ENCODE results near the gene MVD.

Gene MVD

DNA sequence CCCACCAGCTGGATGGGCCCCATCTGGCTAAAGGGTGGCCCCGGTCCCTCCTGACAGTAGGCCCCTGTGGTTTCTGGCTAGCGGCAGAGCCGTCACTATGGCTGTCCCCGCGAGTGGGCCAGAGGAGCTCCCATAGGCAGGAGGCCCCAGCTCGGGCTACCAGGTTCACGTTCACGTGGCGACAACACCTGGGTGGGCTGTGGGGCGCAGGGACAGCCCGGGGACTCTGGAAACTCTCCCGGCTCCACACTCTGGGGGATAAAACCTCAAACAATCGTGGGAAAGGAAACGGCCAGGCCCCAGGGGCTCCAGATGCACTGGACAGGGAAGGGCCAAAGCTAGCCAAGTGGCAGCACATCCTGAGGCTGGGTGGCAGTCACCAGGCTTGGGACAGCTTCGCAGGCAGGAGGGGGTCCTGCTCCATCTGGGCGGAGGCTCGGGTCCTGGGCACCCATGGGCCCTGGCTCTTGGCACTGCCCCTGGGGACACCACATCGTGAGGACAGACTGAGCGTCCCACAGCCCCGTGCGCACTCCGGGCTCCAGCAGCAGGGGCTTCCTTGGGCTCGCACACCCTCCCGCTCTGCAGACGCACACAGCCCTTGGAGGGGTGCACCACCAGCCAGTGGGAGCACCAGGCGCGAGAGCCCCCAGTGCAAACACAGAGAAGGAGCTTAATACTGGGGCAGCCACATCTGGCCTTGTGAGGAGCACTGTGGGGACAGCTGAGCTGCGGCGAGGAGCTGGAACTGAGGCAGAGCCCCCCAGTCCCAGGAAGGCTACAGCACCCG is 38.9 kb upstream of the MVD start:
- peak overlapping the region; percentile 48 for H3K4me3 ChIP-seq
- H3K27ac ChIP-seq: peak overlapping the region in 1 of 2 donors; percentile 81
- DNase-seq (ENCODE audit: low spot score): no peak
- TF ChIP-seq, protein P1, sequence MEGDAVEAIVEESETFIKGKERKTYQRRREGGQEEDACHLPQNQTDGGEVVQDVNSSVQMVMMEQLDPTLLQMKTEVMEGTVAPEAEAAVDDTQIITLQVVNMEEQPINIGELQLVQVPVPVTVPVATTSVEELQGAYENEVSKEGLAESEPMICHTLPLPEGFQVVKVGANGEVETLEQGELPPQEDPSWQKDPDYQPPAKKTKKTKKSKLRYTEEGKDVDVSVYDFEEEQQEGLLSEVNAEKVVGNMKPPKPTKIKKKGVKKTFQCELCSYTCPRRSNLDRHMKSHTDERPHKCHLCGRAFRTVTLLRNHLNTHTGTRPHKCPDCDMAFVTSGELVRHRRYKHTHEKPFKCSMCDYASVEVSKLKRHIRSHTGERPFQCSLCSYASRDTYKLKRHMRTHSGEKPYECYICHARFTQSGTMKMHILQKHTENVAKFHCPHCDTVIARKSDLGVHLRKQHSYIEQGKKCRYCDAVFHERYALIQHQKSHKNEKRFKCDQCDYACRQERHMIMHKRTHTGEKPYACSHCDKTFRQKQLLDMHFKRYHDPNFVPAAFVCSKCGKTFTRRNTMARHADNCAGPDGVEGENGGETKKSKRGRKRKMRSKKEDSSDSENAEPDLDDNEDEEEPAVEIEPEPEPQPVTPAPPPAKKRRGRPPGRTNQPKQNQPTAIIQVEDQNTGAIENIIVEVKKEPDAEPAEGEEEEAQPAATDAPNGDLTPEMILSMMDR (IDR thresholded peaks at IDR 0.05): no peak

DNA sequence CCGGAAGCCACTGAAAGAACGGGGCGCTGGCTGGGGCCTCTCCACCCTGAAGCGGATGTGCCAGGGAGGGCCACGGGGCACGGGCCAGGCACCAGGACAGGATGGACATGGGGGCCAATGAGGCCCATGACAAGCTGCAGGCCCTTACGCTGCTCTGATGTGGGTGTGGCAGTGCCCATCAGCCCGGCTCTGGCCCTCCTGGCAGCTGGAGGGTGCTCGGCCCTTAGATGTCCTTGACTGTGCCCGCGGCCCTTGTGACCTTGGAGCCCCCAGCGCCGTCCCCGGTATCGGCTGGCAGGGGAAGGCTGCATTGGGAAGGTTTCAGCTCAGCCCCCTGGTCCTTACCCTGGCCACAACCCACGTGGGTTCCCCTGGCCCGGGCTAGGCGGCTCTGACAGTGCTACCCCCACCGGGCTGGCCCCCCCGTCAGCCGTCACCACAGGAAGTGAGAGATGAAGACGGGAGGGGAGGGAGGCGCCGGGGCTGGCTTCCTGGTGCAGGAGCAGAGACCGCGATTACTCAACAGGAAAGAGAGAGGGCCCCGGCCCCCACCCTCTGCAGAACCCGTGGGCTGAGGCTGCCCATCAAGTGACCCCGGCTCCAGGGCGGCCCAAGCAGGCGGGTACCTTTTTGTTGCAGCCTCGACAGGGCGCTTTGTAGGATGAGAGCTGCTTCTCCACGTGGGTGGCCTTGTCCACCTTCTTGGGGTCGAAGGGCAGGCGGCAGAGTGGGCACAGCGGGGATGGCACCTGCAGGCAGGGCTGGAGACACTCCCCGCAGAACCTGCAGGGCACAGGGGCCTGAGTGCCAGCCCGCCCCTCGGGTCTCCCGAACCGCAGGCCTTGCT is 38.0 kb upstream of the MVD start:
- peak overlapping the region in 1 of 2 donors; percentile 81 for H3K27ac ChIP-seq
- TF ChIP-seq, protein P1 (IDR thresholded peaks at IDR 0.05): no peak
- DNase-seq (ENCODE audit: low spot score): peak; percentile 86
- H3K4me3 ChIP-seq: peak overlapping the region; percentile 48

DNA sequence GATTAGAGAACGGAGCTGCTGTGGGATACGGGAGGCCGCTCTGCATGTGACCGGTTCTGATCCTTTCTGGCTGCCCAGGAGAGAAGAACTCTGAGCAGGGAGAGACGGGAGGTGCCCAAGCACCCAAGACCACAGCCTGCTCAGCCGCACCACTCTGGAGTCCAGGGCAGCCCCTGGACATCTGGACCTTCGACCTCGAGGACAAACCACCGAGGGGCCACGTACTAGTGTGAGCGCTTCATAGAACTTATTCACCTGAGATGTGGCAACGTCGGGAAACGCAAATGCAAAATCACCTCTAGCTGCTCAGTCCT is 37.4 kb upstream of the MVD start:
- peak overlapping the region in 1 of 2 donors; percentile 81 for H3K27ac ChIP-seq
- TF ChIP-seq, protein P1 (IDR thresholded peaks at IDR 0.05): no peak
- DNase-seq (ENCODE audit: low spot score): no peak
- H3K4me3 ChIP-seq: no peak overlapping the region

DNA sequence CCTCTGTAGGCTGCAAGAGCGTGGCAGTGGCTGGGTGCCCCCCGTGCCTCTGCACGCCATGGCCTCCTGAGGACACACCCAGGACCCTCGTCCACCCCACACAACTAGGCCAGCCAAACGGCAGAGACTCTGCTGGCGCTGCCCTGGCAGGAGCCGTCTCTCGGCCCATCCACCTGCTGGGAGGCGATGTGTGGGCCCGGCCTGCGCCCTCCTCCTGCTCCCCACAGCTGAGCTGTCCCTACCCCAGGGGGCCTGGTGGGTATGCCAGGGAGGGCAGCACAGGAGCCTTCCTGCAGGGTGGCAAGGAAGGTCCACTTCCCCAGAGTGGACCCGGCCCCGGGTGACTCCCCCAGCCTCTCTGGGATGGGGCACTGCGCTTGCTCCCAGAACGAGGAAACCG is 36.3 kb upstream of the MVD start:
- no peak for DNase-seq (ENCODE audit: low spot score)
- TF ChIP-seq, protein P1 (IDR thresholded peaks at IDR 0.05): no peak
- Histone ChIP-seq H3K4me3 (no peak overlapping the region), H3K27ac (no peak overlapping the region)

DNA sequence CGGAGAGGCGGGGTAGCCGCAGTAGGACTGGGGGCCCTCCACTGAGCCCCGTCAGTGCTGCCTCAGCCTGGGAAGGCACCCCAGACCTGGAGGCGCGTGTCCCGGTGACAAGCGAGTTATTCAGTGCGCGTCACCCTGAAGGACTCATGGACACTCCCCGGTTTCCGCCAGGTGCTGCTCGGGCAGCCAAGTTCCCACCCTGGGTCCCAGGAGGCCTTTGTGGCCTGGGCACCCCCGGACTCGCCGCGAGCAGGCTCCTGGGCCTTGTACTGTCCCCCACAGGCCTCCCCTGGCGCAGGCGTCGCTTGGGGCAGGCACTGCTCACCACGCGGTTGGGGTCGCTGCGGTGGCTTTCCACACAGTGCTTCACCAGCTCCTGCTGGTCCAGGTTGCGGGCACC is 35.8 kb upstream of the MVD start:
- Histone ChIP-seq H3K27ac (no peak overlapping the region), H3K4me3 (no peak overlapping the region)
- DNase-seq (ENCODE audit: low spot score): no peak
- TF ChIP-seq, protein P1 (IDR thresholded peaks at IDR 0.05): no peak

DNA sequence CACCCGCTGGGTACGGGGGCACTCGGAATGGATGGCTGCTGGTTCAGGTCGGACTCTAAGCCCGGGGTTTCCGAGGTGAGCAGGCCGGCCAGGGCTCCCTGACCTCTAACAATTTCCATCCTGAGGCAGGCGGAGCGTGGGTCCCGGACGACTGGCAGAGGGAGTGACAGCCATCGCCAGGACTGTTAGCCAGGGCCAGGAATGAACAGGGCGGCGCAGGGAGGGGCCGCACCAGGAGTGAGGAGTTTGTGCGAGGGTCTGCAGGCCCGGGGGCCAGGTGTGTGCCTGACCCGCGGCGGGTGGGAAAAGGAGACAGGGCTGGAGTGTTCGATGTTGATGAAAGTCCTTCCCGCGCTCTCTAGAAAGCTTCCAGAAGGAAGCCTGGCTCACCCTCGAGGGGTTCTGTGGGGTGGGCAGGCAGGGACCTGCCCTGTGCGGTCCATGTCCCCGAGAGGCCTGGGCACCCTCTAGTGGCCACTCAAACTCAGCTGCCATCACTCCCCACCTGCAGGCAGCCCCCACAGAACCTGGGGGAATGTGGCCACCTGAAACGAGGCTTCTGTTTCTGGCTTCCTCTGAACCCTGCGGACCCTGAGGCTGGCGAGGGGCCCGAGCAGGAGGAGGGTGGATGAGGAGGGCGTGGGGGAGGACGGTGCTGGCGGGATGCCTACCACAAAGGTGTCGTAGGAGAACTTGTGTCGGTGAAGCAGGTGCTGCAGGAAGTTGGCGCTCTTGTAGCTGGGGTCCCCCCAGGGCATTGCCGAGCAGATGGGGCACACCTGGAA is 35.1 kb upstream of the MVD start:
- DNase-seq (ENCODE audit: low spot score): no peak
- Histone ChIP-seq H3K27ac (no peak overlapping the region), H3K4me3 (no peak overlapping the region)
- TF ChIP-seq, protein P1 (IDR thresholded peaks at IDR 0.05): no peak
